GM23338 (cell line): ENCODE results near the gene FGF1. TPM values are rescaled to one million over a fixed set of nuclear protein-coding genes. Genes with fewer than 3 reads are reported as not detected.

Source experiments
- ATAC-seq: fragments of 200-7000 bp; cut with Tn5 transposase; 3 replicates; pipeline ENCODE4 v1.9.1; 2020
- DNase-seq: peaks from one replicate; pipeline ENCODE4 v3.0.0-alpha.2; 2015; ENCODE audit warnings: low spot score
- H2AFZ ChIP-seq: fragments of 200-600 bp; sonication (generic); 2 replicates; pipeline ENCODE4 v1.8.0; 2016; ENCODE audit warnings: antibody characterized with exemption, mild to moderate bottlenecking, moderate library complexity
- H3F3A ChIP-seq: fragments of 200-600 bp; sonication (generic); replicated peaks from 2 replicates; pipeline ENCODE4 v1.8.0; 2017; ENCODE audit warnings: antibody characterized with exemption, mixed run types, low read depth
- H3K27ac ChIP-seq: fragments of 200-600 bp; sonication (generic); 2 replicates; pipeline ENCODE4 v1.6.1; 2016; ENCODE audit warnings: low read depth
- H3K27me3 ChIP-seq: fragments of 200-600 bp; sonication (generic); 2 replicates; pipeline ENCODE4 v1.8.0; 2016; ENCODE audit warnings: mild to moderate bottlenecking, mixed run types, moderate library complexity; ENCODE audit not compliant: insufficient read depth
- H3K36me3 ChIP-seq: fragments of 200-600 bp; sonication (generic); 2 replicates; pipeline ENCODE4 v1.8.0; 2016; ENCODE audit warnings: mild to moderate bottlenecking; ENCODE audit not compliant: insufficient read depth
- H3K4me1 ChIP-seq: fragments of 200-600 bp; sonication (generic); 2 replicates; pipeline ENCODE4 v1.8.0; 2016; ENCODE audit warnings: mild to moderate bottlenecking, moderate library complexity; ENCODE audit not compliant: insufficient read depth
- H3K4me2 ChIP-seq: fragments of 200-600 bp; sonication (generic); 2 replicates; pipeline ENCODE4 v1.7.1; 2017; ENCODE audit warnings: mixed run types
- H3K4me3 ChIP-seq: fragments of 200-600 bp; sonication (generic); 2 replicates; pipeline ENCODE4 v1.6.1; 2016; ENCODE audit warnings: mixed run types
- H3K79me2 ChIP-seq: fragments of 200-600 bp; sonication (generic); replicated peaks from 2 replicates; pipeline ENCODE4 v1.8.0; 2017; ENCODE audit warnings: mild to moderate bottlenecking; ENCODE audit not compliant: insufficient read depth
- H3K9me2 ChIP-seq: fragments of 200-600 bp; sonication (generic); 2 replicates; pipeline ENCODE4 v1.8.0; 2017; ENCODE audit not compliant: insufficient read depth
- H4K20me1 ChIP-seq: fragments of 200-600 bp; sonication (generic); replicated peaks from 2 replicates; pipeline ENCODE4 v1.8.0; 2017; ENCODE audit warnings: mild to moderate bottlenecking; ENCODE audit not compliant: insufficient read depth
- H3K27ac Mint-ChIP-seq: 2 replicates; pipeline ENCODE4 v1.8.0; 2020; ENCODE audit warnings: inconsistent platforms, mild to moderate bottlenecking, moderate library complexity, mixed read lengths
- H3K27me3 Mint-ChIP-seq: 3 replicates; pipeline ENCODE4 v1.8.0; 2022; ENCODE audit warnings: low read depth, mild to moderate bottlenecking, moderate library complexity, mixed read lengths, inconsistent platforms; ENCODE audit not compliant: insufficient read depth, poor library complexity
- H3K36me3 Mint-ChIP-seq: 3 replicates; pipeline ENCODE4 v1.8.0; 2021; ENCODE audit warnings: low read depth, mild to moderate bottlenecking, inconsistent platforms, moderate library complexity, mixed read lengths
- H3K4me1 Mint-ChIP-seq: 3 replicates; pipeline ENCODE4 v1.8.0; 2020; ENCODE audit warnings: mild to moderate bottlenecking, inconsistent platforms, mixed read lengths
- H3K4me3 Mint-ChIP-seq: 3 replicates; pipeline ENCODE4 v1.8.0; 2021; ENCODE audit warnings: moderate library complexity, mild to moderate bottlenecking, inconsistent platforms, mixed read lengths
- H3K9me3 Mint-ChIP-seq: 3 replicates; pipeline ENCODE4 v1.8.0; 2020; ENCODE audit warnings: moderate library complexity, mild to moderate bottlenecking, inconsistent platforms, mixed read lengths
- CREB1 ChIP-seq: fragments of 250-450 bp; sonication (Bioruptor Pico); IDR thresholded peaks from 2 replicates; pipeline ENCODE4 v1.5.0; 2020; ENCODE audit warnings: low read depth, mild to moderate bottlenecking, moderate library complexity
- CTCF ChIP-seq, 2 experiments: fragments of 200-600 bp in 1 of 2; sonication (generic) in 1 of 2; conservative IDR thresholded peaks; 2 replicates each; pipeline versions ENCODE4 v1.5.1 to v1.6.1; 2016 to 2017; ENCODE audit warnings: antibody characterized with exemption in 2 of 2, low read depth in 2 of 2, mild to moderate bottlenecking in 2 of 2, moderate library complexity in 1 of 2
- EZH2 ChIP-seq: fragments of 200-600 bp; sonication (generic); IDR thresholded peaks from one replicate; pipeline ENCODE4 v1.8.0; 2017; ENCODE audit warnings: antibody characterized with exemption, mild to moderate bottlenecking, low read depth; ENCODE audit not compliant: unreplicated experiment
- EZH2phosphoT487 ChIP-seq: fragments of 200-600 bp; sonication (generic); IDR thresholded peaks from one replicate; pipeline ENCODE4 v1.8.1; 2018; ENCODE audit warnings: antibody characterized with exemption; ENCODE audit not compliant: unreplicated experiment
- JUNB ChIP-seq: IDR thresholded peaks from one replicate; pipeline ENCODE4 v1.6.1; 2016; ENCODE audit warnings: antibody characterized with exemption; ENCODE audit not compliant: unreplicated experiment
- NANOG ChIP-seq: IDR thresholded peaks from 2 replicates; pipeline ENCODE4 v1.6.1; 2016; ENCODE audit warnings: antibody characterized with exemption, borderline replicate concordance
- POLR2AphosphoS5 ChIP-seq: IDR thresholded peaks from 2 replicates; pipeline ENCODE4 v1.6.1; 2016; ENCODE audit warnings: antibody characterized with exemption, low read depth
- REST ChIP-seq: IDR thresholded peaks from one replicate; pipeline ENCODE4 v1.6.1; 2018; ENCODE audit warnings: antibody characterized with exemption; ENCODE audit not compliant: unreplicated experiment
- STAT1 ChIP-seq: IDR thresholded peaks from one replicate; pipeline ENCODE4 v1.6.1; 2016; ENCODE audit warnings: antibody characterized with exemption; ENCODE audit not compliant: unreplicated experiment
- ZNF114 ChIP-seq: fragments of 250-450 bp; sonication (Bioruptor Pico); IDR thresholded peaks from 2 replicates; pipeline ENCODE4 v1.5.0; 2020; ENCODE audit warnings: mild to moderate bottlenecking, moderate library complexity
- ZNF331 ChIP-seq: fragments of 250-450 bp; sonication (Bioruptor Pico); IDR thresholded peaks from 2 replicates; pipeline ENCODE4 v1.5.0; 2020; ENCODE audit warnings: low read depth, mild to moderate bottlenecking, moderate library complexity
- ZNF462 ChIP-seq: fragments of 250-450 bp; sonication (Bioruptor Pico); IDR thresholded peaks from 2 replicates; pipeline ENCODE4 v1.5.0; 2020; ENCODE audit warnings: mild to moderate bottlenecking, moderate library complexity
- polyA plus RNA-seq: library from polyadenylated mRNA; unstranded; fragments of >200 nt; fragmentation: Nextera tagmentation; extraction: Ambion mirVana; gene quantifications from 2 replicates; pipeline ENCODE4 v1.2.1, GENCODE V29; 2016
- total RNA-seq: library from RNA; depleted of rRNA; stranded (reverse); fragments of >200 nt; shearing (Covaris generic); gene quantifications from 2 replicates; pipeline ENCODE4 v1.2.3, GENCODE V29; 2014
- TF ChIP-seq, protein P1 (sequence below): IDR thresholded peaks from 2 replicates; pipeline ENCODE4 v1.6.1; 2016; ENCODE audit warnings: antibody characterized with exemption

Gene FGF1
- total and polyA plus RNA-seq, 2 experiments from 2014 or later, result 0.21 to 0.34 TPM

GRCh38 chr5:142578161-142578830, 107.6 kb downstream of the FGF1 start:
- peaks cover 9% of the 10 kb centered on the region; the same call in 2 of the 3 replicates for H3K9me3 Mint-ChIP-seq
- Histone ChIP-seq H2AFZ (no peak overlapping the region), H3K4me3 (no peak overlapping the region), H3K27me3 (no peaks in the 10 kb centered on the region), H3K9me2 (peaks cover 8% of the 10 kb centered on the region; the same call in 1 of the 2 replicates), H3K27ac (no peak overlapping the region), H3K79me2 (no peaks in the 10 kb centered on the region), H4K20me1 (no peaks in the 10 kb centered on the region), H3K4me2 (no peak overlapping the region), H3K36me3 (no peaks in the 10 kb centered on the region), H3F3A (no peaks in the 10 kb centered on the region), H3K4me1 (no peaks in the 10 kb centered on the region)
- H3K36me3 Mint-ChIP-seq, result peaks cover 2% of the 10 kb centered on the region; the same call in 1 of the 3 replicates
- DNase-seq, result no peak
- no peak for ATAC-seq
- TF ChIP-seq REST (no peak), EZH2phosphoT487 (no peak), STAT1 (no peak), ZNF462 (no peak), ZNF331 (CRISPR knock-in tag) (no peak), ZNF114 (CRISPR knock-in tag) (no peak), JUNB (no peak), POLR2AphosphoS5 (no peak), CTCF (conservative IDR thresholded peaks at IDR 0.05; ENCODE audit: low read depth in 2 of 2) (no peak), EZH2 (no peak), NANOG (no peak), CREB1 (no peak)
- TF ChIP-seq, protein P1, sequence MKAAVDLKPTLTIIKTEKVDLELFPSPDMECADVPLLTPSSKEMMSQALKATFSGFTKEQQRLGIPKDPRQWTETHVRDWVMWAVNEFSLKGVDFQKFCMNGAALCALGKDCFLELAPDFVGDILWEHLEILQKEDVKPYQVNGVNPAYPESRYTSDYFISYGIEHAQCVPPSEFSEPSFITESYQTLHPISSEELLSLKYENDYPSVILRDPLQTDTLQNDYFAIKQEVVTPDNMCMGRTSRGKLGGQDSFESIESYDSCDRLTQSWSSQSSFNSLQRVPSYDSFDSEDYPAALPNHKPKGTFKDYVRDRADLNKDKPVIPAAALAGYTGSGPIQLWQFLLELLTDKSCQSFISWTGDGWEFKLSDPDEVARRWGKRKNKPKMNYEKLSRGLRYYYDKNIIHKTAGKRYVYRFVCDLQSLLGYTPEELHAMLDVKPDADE, result no peak
- no peak overlapping the region for H3K4me3 Mint-ChIP-seq
- no peaks in the 10 kb centered on the region for H3K4me1 Mint-ChIP-seq
- peaks cover 8% of the 10 kb centered on the region for H3K27me3 Mint-ChIP-seq
- no peak overlapping the region for H3K27ac Mint-ChIP-seq
